ENCODE measurements around the gene GMDS. TPM values are rescaled to one million over a fixed set of nuclear protein-coding genes. Genes with fewer than 3 reads are reported as not detected.

Gene GMDS
- total and polyA plus RNA-seq, 2 experiments from 2014 or later: 30.1 to 36.5 TPM

GRCh38 chr6:1789092-1789491 is 456.3 kb downstream of the GMDS start (continued):
- TF ChIP-seq REST (IDR thresholded peaks at IDR 0.05; ENCODE audit: unreplicated experiment): no peak
- TF ChIP-seq EZH2 (IDR thresholded peaks at IDR 0.05; ENCODE audit: low read depth, unreplicated experiment): no peak

- ATAC-seq (no peak), DNase-seq (ENCODE audit: low spot score) (no peak)
- H3K9me3 Mint-ChIP-seq: no peaks in the 10 kb centered on the region
- H2AFZ ChIP-seq: no peak overlapping the region
- H3K4me2 ChIP-seq: no peak overlapping the region
- 0 out of 2 replicates have a peak overlapping the region, but pooled peaks have one; percentile 7 for H3K27ac Mint-ChIP-seq
- no peaks in the 10 kb centered on the region for H3F3A ChIP-seq (replicated peaks; ENCODE audit: low read depth)
- H3K27ac ChIP-seq (ENCODE audit: low read depth): no peak overlapping the region
- no peaks in the 10 kb centered on the region for H3K79me2 ChIP-seq (replicated peaks; ENCODE audit: insufficient read depth)
- no peaks in the 10 kb centered on the region; the same call in 2 of the 3 replicates for H3K4me1 Mint-ChIP-seq
- H3K27me3 Mint-ChIP-seq (ENCODE audit: insufficient read depth, low read depth, poor library complexity): peaks cover 2% of the 10 kb centered on the region
- no peaks in the 10 kb centered on the region for H3K9me2 ChIP-seq (ENCODE audit: insufficient read depth)
- H4K20me1 ChIP-seq (replicated peaks; ENCODE audit: insufficient read depth): no peaks in the 10 kb centered on the region; the same call in 1 of the 2 replicates
- no peaks in the 10 kb centered on the region for H3K27me3 ChIP-seq (ENCODE audit: insufficient read depth)
- no peaks in the 10 kb centered on the region for H3K36me3 Mint-ChIP-seq (ENCODE audit: low read depth)
- no peaks in the 10 kb centered on the region for H3K4me1 ChIP-seq (ENCODE audit: insufficient read depth)
- no peaks in the 10 kb centered on the region for H3K36me3 ChIP-seq (ENCODE audit: insufficient read depth)
- no peak overlapping the region for H3K4me3 ChIP-seq
- H3K4me3 Mint-ChIP-seq: no peak overlapping the region
- TF ChIP-seq ZNF114 (CRISPR knock-in tag; IDR thresholded peaks at IDR 0.05) (no peak), NANOG (IDR thresholded peaks at IDR 0.05; ENCODE audit: borderline replicate concordance) (no peak), ZNF331 (CRISPR knock-in tag; IDR thresholded peaks at IDR 0.05; ENCODE audit: low read depth) (no peak), CTCF (conservative IDR thresholded peaks at IDR 0.05; ENCODE audit: low read depth in 2 of 2) (no peak), CREB1 (CRISPR knock-in tag; IDR thresholded peaks at IDR 0.05; ENCODE audit: low read depth) (no peak), JUNB (IDR thresholded peaks at IDR 0.05; ENCODE audit: unreplicated experiment) (no peak), REST (IDR thresholded peaks at IDR 0.05; ENCODE audit: unreplicated experiment) (no peak), EZH2 (IDR thresholded peaks at IDR 0.05; ENCODE audit: low read depth, unreplicated experiment) (no peak), POLR2AphosphoS5 (IDR thresholded peaks at IDR 0.05; ENCODE audit: low read depth) (no peak), ZNF462 (CRISPR knock-in tag; IDR thresholded peaks at IDR 0.05) (no peak)
Measured at GRCh38 chr6:1787894-1788293, 457.5 kb downstream of the GMDS start.
